ENCODE data around the gene NLRC5. TPM values are rescaled to one million over a fixed set of nuclear protein-coding genes. Genes with fewer than 3 reads are reported as not detected.
A peak's percentile ranks its signal among the peaks of the same experiment; 100 is the strongest.

NLRC5 gene
- total RNA-seq, 4 donors from 2014 or later, result 47.6 to 314 (median 80.8) TPM

DNA sequence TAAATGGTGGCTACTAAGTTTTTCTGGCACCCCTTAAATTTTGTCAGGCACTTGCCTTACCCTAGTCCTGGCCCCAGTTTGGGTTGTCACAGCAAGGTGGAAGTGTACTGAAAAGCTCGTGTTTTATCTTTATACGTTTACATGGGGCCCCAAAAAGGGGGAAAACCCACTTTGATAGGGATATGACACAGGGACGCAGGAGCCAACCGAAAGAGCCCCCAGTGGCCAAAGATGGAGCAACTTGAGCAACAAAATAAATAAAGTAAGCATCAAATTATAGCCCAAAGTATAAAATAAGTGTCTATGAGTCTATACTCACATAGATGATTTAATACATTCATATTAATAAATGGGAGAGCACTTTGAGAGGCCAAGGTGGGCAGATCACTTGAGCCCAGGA is 32.6 kb upstream of the NLRC5 start:
- no peak overlapping the region for H3K27ac ChIP-seq
- no peaks in the 10 kb centered on the region for H3K4me1 ChIP-seq
- no peaks in the 10 kb centered on the region for H3K9me3 ChIP-seq
- no peaks in the 10 kb centered on the region for H3K36me3 ChIP-seq
- no peak for DNase-seq
- no peak for TF ChIP-seq POLR2A (IDR thresholded peaks at IDR 0.05)
- TF ChIP-seq CTCF (IDR thresholded peaks at IDR 0.05), result no peak
- H3K27me3 ChIP-seq, result no peaks in the 10 kb centered on the region
- H3K4me3 ChIP-seq, result no peak overlapping the region

DNA sequence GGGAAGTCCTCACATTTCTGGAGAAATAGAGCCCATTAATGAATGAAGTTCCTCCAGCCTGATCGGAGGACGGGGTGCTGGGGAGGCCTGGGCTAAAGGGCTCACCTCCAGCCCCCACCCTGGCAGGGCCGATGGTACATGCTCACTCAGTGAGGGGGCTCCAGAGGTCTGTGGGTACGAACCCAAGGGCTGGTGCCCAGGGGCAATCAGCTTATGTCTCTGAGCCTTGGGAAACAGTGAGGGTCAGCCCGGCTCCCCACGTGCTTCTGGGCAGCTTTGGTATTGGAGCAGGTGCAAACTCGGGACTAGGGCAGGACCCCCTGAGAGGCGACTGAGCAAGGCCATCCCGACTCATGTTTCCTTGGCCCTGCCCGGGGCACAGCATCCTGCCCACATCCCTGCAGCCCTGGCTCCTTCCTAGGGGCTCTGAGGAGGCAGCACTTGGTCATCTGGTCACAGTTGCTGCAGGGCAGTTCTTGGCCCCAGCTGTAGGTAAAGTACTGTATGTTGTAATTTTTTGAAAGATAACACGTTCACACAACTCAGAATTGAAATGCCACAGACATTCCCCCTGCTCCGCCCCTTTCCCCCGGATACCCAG is 28.6 kb upstream of the NLRC5 start:
- Histone ChIP-seq H3K4me1 (peaks cover 0 to 8% (median 7%) of the 10 kb centered on the region in 4 donors), H3K9me3 (no peaks in the 10 kb centered on the region), H3K27ac (no peak overlapping the region), H3K36me3 (no peaks in the 10 kb centered on the region), H3K4me3 (no peak overlapping the region), H3K27me3 (no peaks in the 10 kb centered on the region)
- TF ChIP-seq POLR2A (IDR thresholded peaks at IDR 0.05) (no peak), CTCF (IDR thresholded peaks at IDR 0.05) (no peak)
- no peak for DNase-seq

DNA sequence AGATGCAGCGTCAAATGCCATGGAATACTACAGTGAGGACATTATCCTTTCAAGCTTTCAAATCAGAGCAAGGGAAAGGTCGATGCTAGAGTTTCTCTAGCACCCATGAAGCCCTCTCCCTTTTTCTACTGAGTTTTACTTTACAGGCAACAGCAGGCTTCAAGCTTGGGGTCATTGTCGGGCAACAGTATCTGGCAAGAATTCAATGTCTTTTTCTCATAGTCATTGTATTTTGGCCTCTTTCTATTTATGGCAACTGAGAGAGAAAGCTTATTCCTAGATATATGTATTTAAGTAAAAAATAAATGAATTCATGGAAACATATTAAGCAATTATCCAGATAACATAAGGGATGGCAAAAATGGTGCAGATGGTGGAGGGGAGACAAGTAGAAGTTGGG is 28.0 kb upstream of the NLRC5 start:
- Histone ChIP-seq H3K4me3 (no peak overlapping the region), H3K4me1 (peaks cover 0 to 8% (median 7%) of the 10 kb centered on the region in 4 donors), H3K27ac (no peak overlapping the region), H3K27me3 (no peaks in the 10 kb centered on the region), H3K36me3 (no peaks in the 10 kb centered on the region), H3K9me3 (no peaks in the 10 kb centered on the region)
- no peak for DNase-seq
- TF ChIP-seq POLR2A (IDR thresholded peaks at IDR 0.05), result no peak
- TF ChIP-seq CTCF (IDR thresholded peaks at IDR 0.05), result no peak

DNA sequence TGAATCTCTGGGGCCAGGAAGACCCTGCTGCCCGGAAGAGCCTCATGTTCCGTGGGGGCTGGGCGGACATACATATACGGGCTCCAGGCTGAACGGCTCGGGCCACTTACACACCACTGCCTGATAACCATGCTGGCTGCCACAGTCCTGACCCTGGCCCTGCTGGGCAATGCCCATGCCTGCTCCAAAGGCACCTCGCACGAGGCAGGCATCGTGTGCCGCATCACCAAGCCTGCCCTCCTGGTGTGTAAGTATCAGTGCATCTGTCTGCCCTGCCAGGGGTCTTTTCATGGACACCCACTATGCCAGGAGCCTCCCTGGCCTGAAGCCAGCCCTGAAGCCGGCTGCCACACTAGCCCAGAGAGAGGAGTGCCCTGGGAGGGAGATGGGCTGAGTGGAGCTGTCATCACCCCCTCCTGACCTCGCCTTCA is 27.5 kb upstream of the NLRC5 start, which contains the start of gene CETP:
TSS of gene CETP (plus strand) at position 100 of the 431 bp plus-strand sequence. CDS start at position 130, 30 bp downstream.
- TF ChIP-seq CTCF (IDR thresholded peaks at IDR 0.05) (no peak), POLR2A (IDR thresholded peaks at IDR 0.05) (no peak)
- no peaks in the 10 kb centered on the region for H3K36me3 ChIP-seq
- no peak within 1 kb of the TSS for H3K4me3 ChIP-seq
- peaks cover 0 to 8% (median 7%) of the 10 kb centered on the region in 4 donors for H3K4me1 ChIP-seq
- DNase-seq, result no peak
- H3K27ac ChIP-seq, result no peak within 1 kb of the TSS
- no peaks in the 10 kb centered on the region for H3K27me3 ChIP-seq
- H3K9me3 ChIP-seq, result no peaks in the 10 kb centered on the region

DNA sequence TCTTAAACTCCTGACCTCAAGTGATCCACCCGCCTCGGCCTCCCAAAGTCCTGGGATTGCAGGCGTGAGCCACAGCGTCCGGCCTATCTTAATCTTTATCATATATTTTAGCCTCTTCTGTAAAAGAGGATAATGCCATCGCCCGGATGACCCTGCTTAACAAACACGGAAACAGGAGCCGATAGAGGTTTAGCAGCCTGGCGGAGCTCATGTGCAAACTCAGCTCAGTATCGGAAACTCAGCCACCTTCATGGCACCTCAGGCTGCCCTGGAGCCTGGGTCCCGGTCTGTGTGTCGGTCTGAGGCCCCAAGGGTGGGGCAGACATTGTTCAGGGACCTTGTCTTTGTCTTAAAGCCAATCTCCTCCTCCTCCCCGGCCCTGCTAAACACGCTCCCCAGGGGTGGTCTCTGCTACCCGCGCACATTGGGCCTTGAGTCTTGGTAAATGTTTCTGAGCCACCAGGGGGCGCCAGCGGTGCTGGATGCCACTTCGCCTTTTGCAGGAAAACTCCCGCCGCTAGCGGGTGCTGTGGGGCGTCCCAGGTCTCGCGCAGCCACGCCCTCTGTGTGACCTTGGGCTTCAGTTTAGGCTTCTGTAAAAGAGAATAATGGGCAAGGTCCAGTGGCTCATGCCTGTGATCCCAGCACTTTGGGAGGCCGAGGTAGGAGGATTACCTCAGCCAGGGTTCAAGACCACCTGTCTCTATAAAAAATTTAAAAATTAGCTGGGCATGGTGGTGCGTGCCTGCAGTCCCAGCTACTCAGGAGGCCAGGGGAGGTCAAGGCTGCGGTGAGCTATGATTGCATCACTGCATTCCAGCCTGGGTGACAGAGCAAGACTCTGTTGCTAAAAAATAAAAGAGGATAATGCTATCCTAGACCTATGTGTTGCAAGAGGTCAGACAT is 24.9 kb upstream of the NLRC5 start:
- DNase-seq, result peak; percentile 96 to 98 (median 98)
- Histone ChIP-seq H3K4me3 (no peak overlapping the region), H3K9me3 (no peaks in the 10 kb centered on the region), H3K27me3 (no peaks in the 10 kb centered on the region), H3K27ac (peak overlapping the region in 1 of 4 donors; percentile 18), H3K36me3 (no peaks in the 10 kb centered on the region), H3K4me1 (peaks cover 0 to 8% (median 7%) of the 10 kb centered on the region in 4 donors)
- peak; percentile 97 to 100 (median 99) for TF ChIP-seq CTCF (IDR thresholded peaks at IDR 0.05)
- peak in 1 of 2 donors; percentile 13 for TF ChIP-seq POLR2A (IDR thresholded peaks at IDR 0.05)

All from Peyer's patch (tissue), 4 donors.